Coronary artery (tissue), 2 donors: Measurements from ENCODE around the gene NRL.
A peak's percentile ranks its signal among the peaks of the same experiment; 100 is the strongest.

Experiments
- DNase-seq: peaks from one replicate; pipeline ENCODE4 v3.0.0-alpha.2; 2017; ENCODE audit warnings: low spot score
- H3K27ac ChIP-seq, 2 donors: fragments of 200-600 bp; sonication (generic); one replicate each; pipeline ENCODE4 v1.5.1; 2016 to 2019
- H3K4me3 ChIP-seq: fragments of 200-600 bp; sonication (generic); 2 replicates; pipeline ENCODE4 v1.5.1; 2016; ENCODE audit warnings: mild to moderate bottlenecking, moderate library complexity
- CTCF ChIP-seq: fragments of 200-600 bp; sonication (generic); IDR thresholded peaks from one replicate; pipeline ENCODE4 v1.5.1; 2019; ENCODE audit warnings: antibody characterized with exemption

NRL gene

DNA sequence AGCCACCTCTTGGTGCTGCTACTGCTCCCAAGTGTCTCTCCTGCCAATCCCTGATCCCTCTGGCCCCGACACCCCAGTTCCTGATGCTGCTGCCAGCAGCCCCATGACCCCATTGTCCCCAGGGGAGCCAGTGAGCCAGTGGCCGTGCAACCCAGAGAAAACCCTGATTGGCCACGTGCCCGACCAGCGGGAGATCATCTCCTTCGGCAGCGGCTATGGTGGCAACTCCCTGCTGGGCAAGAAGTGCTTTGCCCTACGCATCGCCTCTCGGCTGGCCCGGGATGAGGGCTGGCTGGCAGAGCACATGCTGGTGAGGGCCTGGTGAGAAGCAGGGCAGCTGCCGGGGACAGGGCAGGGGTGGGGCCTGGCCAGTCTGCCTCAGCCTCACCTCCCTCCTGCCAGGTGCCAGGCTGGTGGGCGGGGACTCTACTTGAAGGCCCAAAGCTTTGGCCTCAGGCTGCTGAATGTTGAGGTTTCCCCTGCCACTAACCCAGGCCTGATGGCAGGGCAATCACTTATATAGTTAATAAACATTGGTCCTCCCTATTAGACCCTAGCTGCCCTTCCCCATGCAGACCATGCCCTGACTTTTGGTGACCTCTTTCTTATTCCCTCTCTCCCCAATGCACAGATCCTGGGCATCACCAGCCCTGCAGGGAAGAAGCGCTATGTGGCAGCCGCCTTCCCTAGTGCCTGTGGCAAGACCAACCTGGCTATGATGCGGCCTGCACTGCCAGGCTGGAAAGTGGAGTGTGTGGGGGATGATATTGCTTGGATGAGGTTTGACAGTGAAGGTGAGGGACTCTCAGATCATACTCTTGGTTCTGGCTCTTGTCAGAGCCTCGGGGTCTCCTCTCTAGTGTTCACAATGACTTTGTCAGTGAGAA, 15.6 kb downstream of the NRL start:
- Histone ChIP-seq H3K27ac (no peak overlapping the region), H3K4me3 (no peak overlapping the region)
- TF ChIP-seq CTCF = no peak
- DNase-seq = no peak

- Histone ChIP-seq H3K4me3 (no peak overlapping the region), H3K27ac (no peak overlapping the region)
- no peak for TF ChIP-seq CTCF
- DNase-seq = no peak
Observed at GRCh38 chr14:24098229-24098926, 16.4 kb downstream of the NRL start.

DNA sequence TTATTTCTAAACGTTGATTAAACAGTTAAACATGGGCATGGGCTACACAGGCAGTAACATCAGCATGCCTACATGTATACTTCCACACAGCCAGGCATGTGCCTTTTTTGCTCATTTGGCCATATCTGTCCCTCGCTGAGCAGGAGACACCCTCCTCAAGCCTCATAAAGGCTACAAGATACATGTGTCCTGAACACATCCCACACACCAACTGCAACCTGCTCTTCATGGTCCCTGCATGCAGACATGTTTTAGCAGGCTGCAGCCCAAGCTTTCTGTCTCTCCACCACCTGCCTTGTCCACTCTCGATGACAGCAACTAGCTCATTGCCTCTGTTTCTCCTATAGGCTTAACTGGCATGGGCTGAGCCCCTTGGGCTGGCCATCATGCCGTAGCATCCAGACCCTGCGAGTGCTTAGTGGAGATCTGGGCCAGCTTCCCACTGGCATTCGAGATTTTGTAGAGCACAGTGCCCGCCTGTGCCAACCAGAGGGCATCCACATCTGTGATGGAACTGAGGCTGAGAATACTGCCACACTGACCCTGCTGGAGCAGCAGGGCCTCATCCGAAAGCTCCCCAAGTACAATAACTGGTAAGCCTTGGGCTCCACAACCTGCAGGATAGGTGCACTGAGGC, 18.1 kb downstream of the NRL start:
- Histone ChIP-seq H3K27ac (no peak overlapping the region), H3K4me3 (no peak overlapping the region)
- no peak for DNase-seq
- TF ChIP-seq CTCF = no peak

DNA sequence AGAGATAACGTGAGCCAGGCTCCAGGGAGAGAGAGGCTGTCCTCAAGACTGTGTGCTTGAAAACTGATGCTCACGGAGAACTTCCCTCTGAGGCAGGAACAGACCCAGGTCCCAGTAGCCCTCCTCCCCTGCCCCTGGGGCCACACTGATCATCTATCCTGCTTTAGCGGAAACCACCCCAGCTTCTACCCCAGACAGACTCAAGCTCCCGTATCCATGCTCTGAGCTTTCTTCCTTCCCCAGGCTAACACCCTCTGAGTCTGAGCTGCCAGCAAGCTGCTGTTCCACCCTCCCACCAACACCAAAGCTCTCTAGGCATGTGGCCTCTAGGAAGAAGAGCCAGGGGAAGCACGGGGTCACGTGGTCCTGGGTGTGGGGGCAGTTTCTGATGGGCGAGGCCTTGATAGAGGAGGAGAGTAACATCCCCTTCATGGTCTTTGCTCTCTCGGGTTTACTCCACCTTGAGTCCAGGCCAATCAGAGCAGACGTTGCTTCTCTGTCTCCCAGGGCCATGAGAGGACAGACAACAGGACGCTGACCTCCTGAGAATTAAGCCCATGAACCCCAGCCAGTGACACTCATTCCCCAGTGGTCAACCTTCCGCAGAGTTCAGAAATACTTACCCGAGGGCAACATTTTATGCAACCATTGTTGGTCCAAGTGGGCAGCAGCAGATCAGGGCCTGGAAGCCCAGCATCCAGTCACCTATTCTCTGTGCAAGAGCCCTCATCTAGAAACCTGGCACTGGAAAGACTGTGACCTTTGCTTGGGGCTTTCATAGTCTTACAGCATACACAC, 19.3 kb downstream of the NRL start:
- peak overlapping the region; percentile 81 to 95 for H3K27ac ChIP-seq
- peak overlapping the region; percentile 80 for H3K4me3 ChIP-seq
- no peak for DNase-seq
- TF ChIP-seq CTCF = no peak

- no peak for TF ChIP-seq CTCF
- DNase-seq = no peak
- H3K4me3 ChIP-seq = peak overlapping the region; percentile 80
- peak overlapping the region; percentile 81 to 95 for H3K27ac ChIP-seq
Observed at GRCh38 chr14:24094841-24095270, 19.9 kb downstream of the NRL start.
